ENCODE measurements around the gene TNNI2.

- TF ChIP-seq CTCF (IDR thresholded peaks at IDR 0.05; ENCODE audit: poor library complexity) (no peak), EZH2 (IDR thresholded peaks at IDR 0.05; ENCODE audit: borderline replicate concordance) (no peak), EZH2phosphoT487 (IDR thresholded peaks at IDR 0.05; ENCODE audit: low read depth, severe bottlenecking, unreplicated experiment) (no peak)
These were observed 2.5 kb upstream of the TNNI2 start for GRCh38 chr11:1836011-1836945.

Measured in hepatocyte (in vitro differentiated cells).